ENCODE data around the gene ZNF587. TPM values are rescaled to one million over a fixed set of nuclear protein-coding genes. Genes with fewer than 3 reads are reported as not detected.

Gene ZNF587
- polyA plus RNA-seq, 1 donor (not counting 4 experiments of a cell fraction or from before 2014, with no cell fraction given), result 14.0 TPM

DNA sequence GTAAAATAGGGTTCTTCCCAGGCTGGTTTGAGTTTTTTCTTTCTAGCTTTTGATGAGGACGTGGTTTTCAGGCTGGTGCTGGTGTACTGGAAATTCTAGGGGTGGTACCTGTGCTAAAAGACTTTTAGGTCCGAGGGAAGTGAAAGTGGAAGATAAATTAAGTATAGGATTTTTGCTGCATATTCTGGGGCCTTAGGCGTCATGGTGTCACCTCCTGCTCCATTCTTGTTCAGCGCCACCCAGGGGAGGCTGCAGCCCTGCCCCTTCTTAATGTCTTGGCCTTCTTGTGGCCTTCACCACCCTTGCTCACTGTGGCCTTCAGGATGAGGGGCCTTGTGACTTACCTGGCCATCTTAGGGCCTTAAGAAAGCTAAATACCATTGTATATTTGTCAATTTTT lies 47.4 kb upstream of the ZNF587 start:
- no peak overlapping the region for H2AFZ ChIP-seq (ENCODE audit: control insufficient read depth, low read length)
- DNase-seq (ENCODE audit: low read depth, low spot score) (no peak), FAIRE-seq (no peak)
- no peaks in the 10 kb centered on the region for H3K9me1 ChIP-seq (ENCODE audit: control insufficient read depth, extremely low read depth, insufficient read depth, low read length)
- peaks cover 24% of the 10 kb centered on the region for H3K79me2 ChIP-seq (ENCODE audit: control insufficient read depth, insufficient read depth, low read length)
- peak overlapping the region; percentile 84 for H3K27ac ChIP-seq (ENCODE audit: control insufficient read depth, insufficient read depth, low read length)
- peak overlapping the region; percentile 41 for H3K9ac ChIP-seq (ENCODE audit: control insufficient read depth, extremely low read depth, insufficient read depth, low read length)
- H3K4me2 ChIP-seq (ENCODE audit: control insufficient read depth, extremely low read depth, insufficient read depth, low read depth, low read length), result peak overlapping the region; percentile 67
- H3K4me3 ChIP-seq (ENCODE audit: control insufficient read depth in 2 of 3, extremely low read depth in 1 of 3, insufficient read depth in 2 of 3, low read depth in 1 of 3, low read length in 3 of 3), result peak overlapping the region in 1 of 3 experiments; percentile 20
- no peaks in the 10 kb centered on the region for H3K27me3 ChIP-seq (ENCODE audit: control insufficient read depth, extremely low read depth, insufficient read depth, low read length)
- peaks cover 52% of the 10 kb centered on the region for H3K4me1 ChIP-seq (ENCODE audit: control insufficient read depth, extremely low read depth, insufficient read depth, low read length)
- no peaks in the 10 kb centered on the region for H4K20me1 ChIP-seq (ENCODE audit: control insufficient read depth, extremely low read depth, insufficient read depth, low read length)
- dilution Hi-C loops (cut with MboI; ENCODE audit: extremely low pct_ligation_motif_present, low sequenced_read_pairs), result no loop called here
- H3K9me3 ChIP-seq (ENCODE audit: control insufficient read depth, low read depth, low read length), result no peaks in the 10 kb centered on the region
- peaks cover 0 to 9% of the 10 kb centered on the region in 2 experiments for H3K36me3 ChIP-seq (ENCODE audit: control insufficient read depth in 2 of 2, extremely low read depth in 1 of 2, insufficient read depth in 2 of 2, low read length in 2 of 2)
- TF ChIP-seq, protein P1, sequence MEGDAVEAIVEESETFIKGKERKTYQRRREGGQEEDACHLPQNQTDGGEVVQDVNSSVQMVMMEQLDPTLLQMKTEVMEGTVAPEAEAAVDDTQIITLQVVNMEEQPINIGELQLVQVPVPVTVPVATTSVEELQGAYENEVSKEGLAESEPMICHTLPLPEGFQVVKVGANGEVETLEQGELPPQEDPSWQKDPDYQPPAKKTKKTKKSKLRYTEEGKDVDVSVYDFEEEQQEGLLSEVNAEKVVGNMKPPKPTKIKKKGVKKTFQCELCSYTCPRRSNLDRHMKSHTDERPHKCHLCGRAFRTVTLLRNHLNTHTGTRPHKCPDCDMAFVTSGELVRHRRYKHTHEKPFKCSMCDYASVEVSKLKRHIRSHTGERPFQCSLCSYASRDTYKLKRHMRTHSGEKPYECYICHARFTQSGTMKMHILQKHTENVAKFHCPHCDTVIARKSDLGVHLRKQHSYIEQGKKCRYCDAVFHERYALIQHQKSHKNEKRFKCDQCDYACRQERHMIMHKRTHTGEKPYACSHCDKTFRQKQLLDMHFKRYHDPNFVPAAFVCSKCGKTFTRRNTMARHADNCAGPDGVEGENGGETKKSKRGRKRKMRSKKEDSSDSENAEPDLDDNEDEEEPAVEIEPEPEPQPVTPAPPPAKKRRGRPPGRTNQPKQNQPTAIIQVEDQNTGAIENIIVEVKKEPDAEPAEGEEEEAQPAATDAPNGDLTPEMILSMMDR (optimal IDR thresholded peaks at IDR 0.05 in 1 of 3, IDR thresholded peaks at IDR 0.05 in 1 of 3, conservative IDR thresholded peaks at IDR 0.05 in 1 of 3; ENCODE audit: extremely low read depth in 1 of 3, insufficient read depth in 2 of 3, low read length in 3 of 3), result peak in 1 of 3 experiments; percentile 12
- TF ChIP-seq EZH2 (IDR thresholded peaks at IDR 0.05; ENCODE audit: low read length), result no peak

DNA sequence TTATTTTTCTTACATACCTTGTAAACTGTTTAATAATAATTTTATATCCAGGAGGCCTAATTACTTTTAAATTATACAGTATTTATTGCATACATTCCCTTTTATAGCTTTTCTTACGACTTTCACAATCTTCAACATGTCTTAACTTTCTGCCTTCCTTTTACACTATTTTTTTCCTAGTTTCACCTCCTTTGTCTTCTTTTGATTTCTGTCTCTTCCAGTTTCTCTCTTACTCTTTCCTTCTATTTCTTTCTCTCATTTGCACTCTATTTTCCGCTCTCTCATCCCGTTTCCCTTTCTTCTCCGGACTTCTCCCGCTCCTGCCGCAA lies 46.4 kb upstream of the ZNF587 start:
- Histone ChIP-seq H3K4me2 (ENCODE audit: control insufficient read depth, extremely low read depth, insufficient read depth, low read depth, low read length) (peak overlapping the region; percentile 94), H2AFZ (ENCODE audit: control insufficient read depth, low read length) (no peak overlapping the region), H3K9me3 (ENCODE audit: control insufficient read depth, low read depth, low read length) (no peaks in the 10 kb centered on the region), H3K4me1 (ENCODE audit: control insufficient read depth, extremely low read depth, insufficient read depth, low read length) (peaks cover 52% of the 10 kb centered on the region), H3K4me3 (ENCODE audit: control insufficient read depth in 2 of 3, extremely low read depth in 1 of 3, insufficient read depth in 2 of 3, low read depth in 1 of 3, low read length in 3 of 3) (peak overlapping the region; percentile 46 to 95 (median 89)), H3K79me2 (ENCODE audit: control insufficient read depth, insufficient read depth, low read length) (peaks cover 27% of the 10 kb centered on the region), H3K27ac (ENCODE audit: control insufficient read depth, insufficient read depth, low read length) (peak overlapping the region; percentile 94), H3K36me3 (ENCODE audit: control insufficient read depth in 2 of 2, extremely low read depth in 1 of 2, insufficient read depth in 2 of 2, low read length in 2 of 2) (peaks cover 2 to 11% of the 10 kb centered on the region in 2 experiments), H4K20me1 (ENCODE audit: control insufficient read depth, extremely low read depth, insufficient read depth, low read length) (no peaks in the 10 kb centered on the region), H3K9ac (ENCODE audit: control insufficient read depth, extremely low read depth, insufficient read depth, low read length) (peak overlapping the region; percentile 92), H3K27me3 (ENCODE audit: control insufficient read depth, extremely low read depth, insufficient read depth, low read length) (no peaks in the 10 kb centered on the region), H3K9me1 (ENCODE audit: control insufficient read depth, extremely low read depth, insufficient read depth, low read length) (no peaks in the 10 kb centered on the region)
- DNase-seq (ENCODE audit: low read depth, low spot score), result no peak
- dilution Hi-C loops (cut with MboI; ENCODE audit: extremely low pct_ligation_motif_present, low sequenced_read_pairs), result no loop called here
- no peak for FAIRE-seq
- TF ChIP-seq, protein P1 (optimal IDR thresholded peaks at IDR 0.05 in 1 of 3, IDR thresholded peaks at IDR 0.05 in 1 of 3, conservative IDR thresholded peaks at IDR 0.05 in 1 of 3; ENCODE audit: extremely low read depth in 1 of 3, insufficient read depth in 2 of 3, low read length in 3 of 3), result no peak
- no peak for TF ChIP-seq EZH2 (IDR thresholded peaks at IDR 0.05; ENCODE audit: low read length)

Measured in keratinocyte (primary cell).